ENCODE data around the gene WNK2. TPM values are rescaled to one million over a fixed set of nuclear protein-coding genes. Genes with fewer than 3 reads are reported as not detected.

Gene WNK2
- total and polyA plus RNA-seq, 2 donors (not counting 3 experiments of a cell fraction or from before 2014, with no cell fraction given): not detected

DNA sequence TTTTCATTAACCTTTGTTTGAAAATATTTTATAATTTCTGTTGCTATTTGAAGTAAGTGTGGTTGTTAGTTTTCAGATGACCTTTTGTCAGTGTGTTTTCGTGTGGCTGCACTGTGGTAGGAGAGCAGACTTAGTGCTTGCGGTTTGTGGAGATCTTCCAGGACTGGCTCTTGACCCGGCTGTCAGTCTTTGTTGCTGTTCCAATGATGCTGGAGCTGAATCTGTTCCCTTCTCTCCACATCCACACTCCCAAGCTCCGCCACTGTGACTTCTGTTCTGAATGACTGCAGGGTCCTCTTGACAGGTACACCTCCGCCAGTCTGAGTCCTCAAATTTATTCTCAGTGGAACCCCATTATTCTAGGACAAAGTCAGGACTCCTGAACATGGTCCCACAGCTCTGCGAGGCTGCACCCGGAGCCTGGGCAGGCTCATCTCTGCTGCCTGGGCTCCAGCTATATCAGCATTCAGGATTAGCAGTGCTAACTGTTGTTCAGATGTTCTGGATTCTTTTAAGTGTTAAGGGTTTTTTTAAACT lies 126.0 kb downstream of the WNK2 start:
- H2AFZ ChIP-seq (ENCODE audit: low read depth, low read length): no peak overlapping the region
- no peaks in the 10 kb centered on the region for H3K36me3 ChIP-seq (ENCODE audit: control insufficient read depth in 2 of 2, extremely low read depth in 1 of 2, insufficient read depth in 2 of 2, low read length in 2 of 2)
- no peaks in the 10 kb centered on the region for H4K20me1 ChIP-seq (replicated peaks; ENCODE audit: control insufficient read depth, extremely low read depth, insufficient read depth, low read length)
- H3K9me3 ChIP-seq (replicated peaks; ENCODE audit: control insufficient read depth, insufficient read depth, low read length): no peaks in the 10 kb centered on the region
- DNase-seq (ENCODE audit: low read depth, low spot score) (no peak), FAIRE-seq (no peak)
- no peaks in the 10 kb centered on the region for H3K9me1 ChIP-seq (replicated peaks; ENCODE audit: control insufficient read depth, extremely low read depth, insufficient read depth, low read length)
- CTCF ChIA-PET: interaction anchor here (1.8 kb wide), 1 partner anchor 201 kb away, joined by 6 read pairs; no protein-coding TSS in a partner anchor
- H3K27me3 ChIP-seq (ENCODE audit: control insufficient read depth in 2 of 2, insufficient read depth in 2 of 2, low read length in 2 of 2): peaks cover 0 to under 1% of the 10 kb centered on the region in 2 experiments
- intact Hi-C loops (cut with micrococcal nuclease): loop anchor here (10.0 kb wide), 1 partner anchor 255 kb away; no protein-coding TSS in a partner anchor
- BruUV-seq (replicated peaks): no TSS peak
- no peak overlapping the region for H3K4me2 ChIP-seq (ENCODE audit: insufficient read depth, low read length)
- no peak overlapping the region for H3K9ac ChIP-seq (replicated peaks; ENCODE audit: extremely low read depth, insufficient read depth, low read length)
- dilution Hi-C loops (cut with MboI; ENCODE audit: extremely low pct_ligation_motif_present, low sequenced_read_pairs): no loop called here
- no peak overlapping the region for H3K27ac ChIP-seq (ENCODE audit: insufficient read depth, low read depth, low read length)
- TF ChIP-seq EZH2 (IDR thresholded peaks at IDR 0.05; ENCODE audit: borderline replicate concordance, low read depth, low read length, severe bottlenecking) (no peak), MYC (IDR thresholded peaks at IDR 0.05; ENCODE audit: low read depth, low read length) (no peak), JUN (IDR thresholded peaks at IDR 0.05; ENCODE audit: borderline replicate concordance, insufficient read depth, insufficient read length, low read depth) (no peak), FOS (IDR thresholded peaks at IDR 0.05; ENCODE audit: borderline replicate concordance, insufficient read depth, low read length) (no peak), POLR2AphosphoS5 (IDR thresholded peaks at IDR 0.05; ENCODE audit: insufficient read depth, low read depth, low read length) (no peak), GATA2 (IDR thresholded peaks at IDR 0.05; ENCODE audit: insufficient read depth, insufficient read length, low read depth, low read length) (no peak), POLR2A (IDR thresholded peaks at IDR 0.05; ENCODE audit: low read depth, low read length) (no peak)
- TF ChIP-seq, protein P1, sequence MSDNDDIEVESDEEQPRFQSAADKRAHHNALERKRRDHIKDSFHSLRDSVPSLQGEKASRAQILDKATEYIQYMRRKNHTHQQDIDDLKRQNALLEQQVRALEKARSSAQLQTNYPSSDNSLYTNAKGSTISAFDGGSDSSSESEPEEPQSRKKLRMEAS (IDR thresholded peaks at IDR 0.05; ENCODE audit: insufficient read depth, insufficient read length): no peak
- TF ChIP-seq, protein P2, sequence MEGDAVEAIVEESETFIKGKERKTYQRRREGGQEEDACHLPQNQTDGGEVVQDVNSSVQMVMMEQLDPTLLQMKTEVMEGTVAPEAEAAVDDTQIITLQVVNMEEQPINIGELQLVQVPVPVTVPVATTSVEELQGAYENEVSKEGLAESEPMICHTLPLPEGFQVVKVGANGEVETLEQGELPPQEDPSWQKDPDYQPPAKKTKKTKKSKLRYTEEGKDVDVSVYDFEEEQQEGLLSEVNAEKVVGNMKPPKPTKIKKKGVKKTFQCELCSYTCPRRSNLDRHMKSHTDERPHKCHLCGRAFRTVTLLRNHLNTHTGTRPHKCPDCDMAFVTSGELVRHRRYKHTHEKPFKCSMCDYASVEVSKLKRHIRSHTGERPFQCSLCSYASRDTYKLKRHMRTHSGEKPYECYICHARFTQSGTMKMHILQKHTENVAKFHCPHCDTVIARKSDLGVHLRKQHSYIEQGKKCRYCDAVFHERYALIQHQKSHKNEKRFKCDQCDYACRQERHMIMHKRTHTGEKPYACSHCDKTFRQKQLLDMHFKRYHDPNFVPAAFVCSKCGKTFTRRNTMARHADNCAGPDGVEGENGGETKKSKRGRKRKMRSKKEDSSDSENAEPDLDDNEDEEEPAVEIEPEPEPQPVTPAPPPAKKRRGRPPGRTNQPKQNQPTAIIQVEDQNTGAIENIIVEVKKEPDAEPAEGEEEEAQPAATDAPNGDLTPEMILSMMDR (IDR thresholded peaks at IDR 0.05; ENCODE audit: extremely low read depth in 1 of 2, insufficient read depth in 1 of 2, low read depth in 1 of 2, low read length in 2 of 2): no peak
- no peaks in the 10 kb centered on the region for H3K79me2 ChIP-seq (ENCODE audit: control insufficient read depth, insufficient read depth, low read length)
- H3K4me3 ChIP-seq (replicated peaks in 1 of 3; ENCODE audit: insufficient read depth in 1 of 3, low read depth in 1 of 3, low read length in 3 of 3): no peak overlapping the region
- POLR2A ChIA-PET: no interaction called here
- H3K4me1 ChIP-seq (ENCODE audit: control insufficient read depth, extremely low read depth, insufficient read depth, low read length): peaks cover 9% of the 10 kb centered on the region

Data from endothelial cell of umbilical vein (primary cell).